H1 (cell line): ENCODE results near the gene TEX26.

ENCODE experiments used
- CTCF ChIP-seq, 3 experiments: IDR thresholded peaks; 1 replicate in 2 of 3; 2 replicates in 1 of 3; pipeline versions ENCODE4 v1.5.1 to v1.6.1; 2011; ENCODE audit warnings: low read length in 3 of 3, mild to moderate bottlenecking in 3 of 3, inconsistent platforms in 2 of 3, low read depth in 1 of 3, moderate library complexity in 1 of 3; ENCODE audit not compliant: insufficient read depth in 1 of 3; ENCODE audit errors: control extremely low read depth in 1 of 3
- EZH2 ChIP-seq: fragments of 200-600 bp; sonication (generic); IDR thresholded peaks from 2 replicates; pipeline ENCODE4 v1.7.1; 2012; ENCODE audit warnings: low read depth, mild to moderate bottlenecking, moderate library complexity, low read length, inconsistent platforms; ENCODE audit not compliant: severe bottlenecking
- MAX ChIP-seq: IDR thresholded peaks from 2 replicates; pipeline ENCODE4 v1.6.1; 2012; ENCODE audit warnings: inconsistent platforms
- RFX5 ChIP-seq: IDR thresholded peaks from 2 replicates; pipeline ENCODE4 v1.6.1; 2011; ENCODE audit warnings: low read depth, low read length, improper control_type of control experiment, borderline replicate concordance
- TEAD4 ChIP-seq: IDR thresholded peaks from 2 replicates; pipeline ENCODE4 v1.6.1; 2012; ENCODE audit warnings: low read depth, low read length, inconsistent platforms, mixed read lengths
- USF2 ChIP-seq: IDR thresholded peaks from 2 replicates; pipeline ENCODE4 v1.6.1; 2011; ENCODE audit warnings: low read length, improper control_type of control experiment

- TF ChIP-seq MAX (no peak), USF2 (no peak), RFX5 (no peak), EZH2 (no peak), CTCF (IDR thresholded peaks at IDR 0.05; ENCODE audit: control extremely low read depth in 1 of 3, insufficient read depth in 1 of 3, low read depth in 1 of 3, low read length in 3 of 3) (no peak), TEAD4 (no peak)
These were observed 78.9 kb downstream of the TEX26 start for GRCh38 chr13:31011193-31011860.
